ENCODE measurements around the gene SPATA24.

Gene SPATA24

GRCh38 chr5:139383993-139384590 lies 19.8 kb downstream of the SPATA24 start:
- CTCF ChIA-PET, result no interaction called here
- TF ChIP-seq CTBP1 (IDR thresholded peaks at IDR 0.05; ENCODE audit: borderline replicate concordance), result no peak
- TF ChIP-seq, protein P1, sequence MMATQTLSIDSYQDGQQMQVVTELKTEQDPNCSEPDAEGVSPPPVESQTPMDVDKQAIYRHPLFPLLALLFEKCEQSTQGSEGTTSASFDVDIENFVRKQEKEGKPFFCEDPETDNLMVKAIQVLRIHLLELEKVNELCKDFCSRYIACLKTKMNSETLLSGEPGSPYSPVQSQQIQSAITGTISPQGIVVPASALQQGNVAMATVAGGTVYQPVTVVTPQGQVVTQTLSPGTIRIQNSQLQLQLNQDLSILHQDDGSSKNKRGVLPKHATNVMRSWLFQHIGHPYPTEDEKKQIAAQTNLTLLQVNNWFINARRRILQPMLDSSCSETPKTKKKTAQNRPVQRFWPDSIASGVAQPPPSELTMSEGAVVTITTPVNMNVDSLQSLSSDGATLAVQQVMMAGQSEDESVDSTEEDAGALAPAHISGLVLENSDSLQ (IDR thresholded peaks at IDR 0.05), result no peak
- TF ChIP-seq SUZ12 (IDR thresholded peaks at IDR 0.05), result no peak
- no peak for TF ChIP-seq TARDBP (IDR thresholded peaks at IDR 0.05)
- no peak for TF ChIP-seq LEF1 (IDR thresholded peaks at IDR 0.05; ENCODE audit: borderline replicate concordance)
- TF ChIP-seq FOXM1 (IDR thresholded peaks at IDR 0.05; ENCODE audit: borderline replicate concordance), result no peak
- no peak for TF ChIP-seq HDGF (IDR thresholded peaks at IDR 0.05; ENCODE audit: borderline replicate concordance)
- no peak for TF ChIP-seq L3MBTL2 (conservative IDR thresholded peaks at IDR 0.05)
- TF ChIP-seq BHLHE40 (IDR thresholded peaks at IDR 0.05; ENCODE audit: borderline replicate concordance), result no peak
- TF ChIP-seq SP1 (IDR thresholded peaks at IDR 0.05), result no peak
- no peak for TF ChIP-seq ELF4 (IDR thresholded peaks at IDR 0.05)
- no peak for TF ChIP-seq ARNT (IDR thresholded peaks at IDR 0.05)
- TF ChIP-seq FOXA1 (IDR thresholded peaks at IDR 0.05), result no peak
- TF ChIP-seq NFRKB (IDR thresholded peaks at IDR 0.05), result no peak
- POLR2A ChIA-PET, result no interaction called here
- DNase-seq (ENCODE audit: extremely low spot score), result no peak

- CTCF ChIA-PET, result no interaction called here
- POLR2A ChIA-PET, result interaction anchor here (1.2 kb wide), 1 partner anchor 56 kb away, joined by 3 read pairs; the partner anchor contains the start of gene DNAJC18
- no peak for TF ChIP-seq ELF4 (IDR thresholded peaks at IDR 0.05)
- no peak for TF ChIP-seq SP1 (IDR thresholded peaks at IDR 0.05)
- TF ChIP-seq SUZ12 (IDR thresholded peaks at IDR 0.05), result no peak
- no peak for TF ChIP-seq CTBP1 (IDR thresholded peaks at IDR 0.05; ENCODE audit: borderline replicate concordance)
- TF ChIP-seq FOXM1 (IDR thresholded peaks at IDR 0.05; ENCODE audit: borderline replicate concordance), result no peak
- TF ChIP-seq NFRKB (IDR thresholded peaks at IDR 0.05), result no peak
- TF ChIP-seq ARNT (IDR thresholded peaks at IDR 0.05), result no peak
- TF ChIP-seq LEF1 (IDR thresholded peaks at IDR 0.05; ENCODE audit: borderline replicate concordance), result no peak
- no peak for DNase-seq (ENCODE audit: extremely low spot score)
Observed at GRCh38 chr5:139383275-139383992, 20.5 kb downstream of the SPATA24 start, which contains the start of gene SLC23A1. Gene SLC23A1, minus strand, starts transcription at chr5:139383297. Its CDS starts 44 bp downstream, at chr5:139383253.

DNA sequence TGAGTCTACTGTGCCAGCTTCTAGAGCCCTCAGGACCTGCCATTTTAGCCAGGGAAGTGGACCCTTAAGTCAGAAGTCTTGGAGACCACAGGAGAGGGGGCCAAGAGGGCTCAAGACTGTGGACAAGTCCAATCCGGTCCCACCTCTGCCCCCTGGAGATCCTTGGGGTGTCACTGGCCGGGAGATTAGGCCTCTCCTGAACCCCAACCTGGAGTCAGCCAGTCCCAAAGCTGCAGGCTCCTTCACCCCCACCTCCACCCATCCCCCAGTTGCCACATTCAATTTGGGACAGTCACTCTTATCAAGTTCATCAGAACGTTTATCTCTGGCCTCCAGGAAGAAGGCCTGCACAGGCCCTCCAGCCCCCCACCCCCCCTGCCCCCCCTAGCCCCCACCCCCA lies 21.1 kb downstream of the SPATA24 start:
- DNase-seq (ENCODE audit: extremely low spot score), result no peak
- TF ChIP-seq TARDBP (IDR thresholded peaks at IDR 0.05) (no peak), SUZ12 (IDR thresholded peaks at IDR 0.05) (no peak), L3MBTL2 (conservative IDR thresholded peaks at IDR 0.05) (no peak), SP1 (IDR thresholded peaks at IDR 0.05) (no peak), LEF1 (IDR thresholded peaks at IDR 0.05; ENCODE audit: borderline replicate concordance) (no peak), FOXA1 (IDR thresholded peaks at IDR 0.05) (no peak), ARNT (IDR thresholded peaks at IDR 0.05) (no peak), BHLHE40 (IDR thresholded peaks at IDR 0.05; ENCODE audit: borderline replicate concordance) (no peak), FOXM1 (IDR thresholded peaks at IDR 0.05; ENCODE audit: borderline replicate concordance) (no peak), CTBP1 (IDR thresholded peaks at IDR 0.05; ENCODE audit: borderline replicate concordance) (no peak), NFRKB (IDR thresholded peaks at IDR 0.05) (no peak), ELF4 (IDR thresholded peaks at IDR 0.05) (no peak), HDGF (IDR thresholded peaks at IDR 0.05; ENCODE audit: borderline replicate concordance) (no peak), FOXK2 (IDR thresholded peaks at IDR 0.05) (no peak), ZNF384 (IDR thresholded peaks at IDR 0.05) (no peak)
- TF ChIP-seq, protein P1 (IDR thresholded peaks at IDR 0.05), result no peak
- CTCF ChIA-PET, result no interaction called here
- POLR2A ChIA-PET, result interaction anchor here (1.2 kb wide), 1 partner anchor 56 kb away, joined by 3 read pairs; the partner anchor contains the start of gene DNAJC18

DNA sequence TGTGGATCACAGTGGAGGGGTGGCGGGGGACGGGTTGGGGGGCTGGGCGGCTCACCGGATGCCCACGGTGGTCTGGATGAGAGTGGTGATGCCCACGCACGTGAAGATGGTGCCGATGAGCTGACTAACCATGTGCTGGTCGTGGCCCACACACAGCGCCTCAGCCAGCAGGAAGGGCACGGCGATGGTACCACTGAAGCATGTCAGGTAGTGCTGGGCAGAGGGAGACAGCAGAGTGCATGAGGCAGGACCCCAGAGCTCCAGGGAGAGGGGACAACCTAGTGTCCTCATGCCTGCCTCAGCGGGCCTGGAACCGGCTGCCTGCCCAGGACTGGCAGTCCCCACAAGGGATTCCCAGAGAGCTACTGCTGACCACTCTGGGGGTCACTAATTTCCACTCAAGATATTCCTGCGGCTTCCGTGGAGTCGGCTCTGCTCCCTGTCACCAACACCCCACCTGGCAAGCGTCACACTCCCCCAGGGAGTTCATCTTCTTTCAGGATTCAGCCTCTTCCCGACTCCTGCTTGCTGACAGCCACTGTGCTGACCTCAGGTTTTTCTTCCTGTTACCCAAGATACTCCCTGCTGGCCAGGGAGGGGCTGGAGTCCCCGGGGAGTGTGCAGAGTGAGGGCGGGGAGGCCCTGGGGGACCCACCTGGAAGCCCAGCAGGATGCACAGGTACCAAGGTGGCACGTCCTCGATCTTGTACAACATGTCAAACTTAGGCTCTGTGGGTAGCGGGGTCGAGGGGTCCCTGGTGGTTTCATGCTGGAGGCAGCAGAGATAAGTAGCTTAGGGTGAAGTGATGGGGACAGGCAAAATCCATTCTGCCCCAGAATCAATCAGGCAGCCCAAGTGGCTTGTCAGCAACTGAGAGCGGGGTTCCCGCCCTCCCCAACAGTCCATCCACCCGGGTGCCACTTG lies 21.8 kb downstream of the SPATA24 start:
- ChIA-PET POLR2A (interaction anchor here (0.6 to 1.6 kb wide), 3 partner anchors 40 to 766 kb away, joined by 3 to 6 read pairs (median 3); partner anchors contain the start of genes DNAJC18 and PAIP2), CTCF (no interaction called here)
- no peak for DNase-seq (ENCODE audit: extremely low spot score)
- TF ChIP-seq ARNT (IDR thresholded peaks at IDR 0.05) (no peak), SUZ12 (IDR thresholded peaks at IDR 0.05) (no peak), CTBP1 (IDR thresholded peaks at IDR 0.05; ENCODE audit: borderline replicate concordance) (no peak)

GRCh38 chr5:139379626-139380449 lies 24.1 kb downstream of the SPATA24 start:
- POLR2A ChIA-PET, result no interaction called here
- DNase-seq (ENCODE audit: extremely low spot score), result no peak
- CTCF ChIA-PET, result no interaction called here
- TF ChIP-seq SP1 (IDR thresholded peaks at IDR 0.05) (no peak), NFRKB (IDR thresholded peaks at IDR 0.05) (no peak), L3MBTL2 (conservative IDR thresholded peaks at IDR 0.05) (no peak), BHLHE40 (IDR thresholded peaks at IDR 0.05; ENCODE audit: borderline replicate concordance) (no peak), HDGF (IDR thresholded peaks at IDR 0.05; ENCODE audit: borderline replicate concordance) (no peak), FOXK2 (IDR thresholded peaks at IDR 0.05) (no peak), ARNT (IDR thresholded peaks at IDR 0.05) (no peak), FOXM1 (IDR thresholded peaks at IDR 0.05; ENCODE audit: borderline replicate concordance) (no peak), ZNF384 (IDR thresholded peaks at IDR 0.05) (no peak), FOXA1 (IDR thresholded peaks at IDR 0.05) (no peak), CTBP1 (IDR thresholded peaks at IDR 0.05; ENCODE audit: borderline replicate concordance) (no peak), ELF4 (IDR thresholded peaks at IDR 0.05) (no peak), LEF1 (IDR thresholded peaks at IDR 0.05; ENCODE audit: borderline replicate concordance) (no peak), TARDBP (IDR thresholded peaks at IDR 0.05) (no peak), SUZ12 (IDR thresholded peaks at IDR 0.05) (no peak)
- TF ChIP-seq, protein P1 (IDR thresholded peaks at IDR 0.05), result no peak
